Mesenteric fat pad (tissue), 1 donor: ENCODE results near the gene RBKS. TPM values are rescaled to one million over a fixed set of nuclear protein-coding genes. Genes with fewer than 3 reads are reported as not detected.
"Not testable (repeated sequence)": the region's sequence is repeated elsewhere in the genome, so short reads cannot be mapped to it uniquely, and the experiment has no call there.

Source experiments
- DNase-seq: peaks from one replicate; pipeline ENCODE4 v3.0.0-alpha.2; 2020; ENCODE audit warnings: low spot score
- total RNA-seq: library from RNA; stranded (reverse); fragmentation: NEBNext Ultra II Directional; extraction: Animal tissue kit (Norgen Biotek cat#: 25700); gene quantifications from one replicate; pipeline ENCODE4 v1.2.1, GENCODE V29; 2021
- donor health status: DM: yes; HTN: yes; CAD: no.

The RBKS gene
- total RNA-seq, 1 donor from 2014 or later: 6.5 TPM

DNA sequence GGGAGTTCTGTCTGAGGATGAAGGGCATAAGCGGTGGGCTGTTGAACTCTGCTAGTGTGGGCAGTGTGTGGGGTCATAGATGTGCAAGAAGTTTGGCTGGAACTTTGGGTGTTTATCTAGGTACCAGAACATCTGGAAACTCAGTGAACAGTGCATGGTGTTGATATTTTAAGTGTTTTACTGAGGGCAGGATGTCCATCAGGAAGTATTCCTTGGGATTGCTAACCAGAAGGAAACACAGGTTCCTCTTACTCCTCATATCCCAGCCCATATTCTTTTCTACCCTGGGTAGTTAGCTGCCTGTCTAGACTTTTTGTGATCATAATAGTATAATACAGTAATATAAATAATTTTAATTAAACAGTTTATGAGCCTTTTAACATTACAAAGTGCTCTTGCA lies 15.9 kb upstream of the RBKS start:
- no peak for DNase-seq

DNA sequence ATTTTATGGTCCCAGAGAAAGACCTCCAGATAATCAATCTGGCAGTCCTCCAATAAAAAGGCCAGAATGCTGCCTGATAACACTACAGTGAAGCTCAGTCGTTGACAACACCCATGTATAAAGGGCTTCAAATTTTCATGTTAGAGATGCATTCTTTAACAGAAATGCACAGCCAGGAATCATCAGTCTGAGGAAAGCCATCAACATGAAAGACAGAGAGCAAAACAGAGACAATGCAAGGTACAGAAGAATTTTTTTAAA lies 14.1 kb upstream of the RBKS start:
- DNase-seq: no peak

GRCh38 chr2:27903649-27904404 lies 13.6 kb upstream of the RBKS start:
- DNase-seq: no peak

DNA sequence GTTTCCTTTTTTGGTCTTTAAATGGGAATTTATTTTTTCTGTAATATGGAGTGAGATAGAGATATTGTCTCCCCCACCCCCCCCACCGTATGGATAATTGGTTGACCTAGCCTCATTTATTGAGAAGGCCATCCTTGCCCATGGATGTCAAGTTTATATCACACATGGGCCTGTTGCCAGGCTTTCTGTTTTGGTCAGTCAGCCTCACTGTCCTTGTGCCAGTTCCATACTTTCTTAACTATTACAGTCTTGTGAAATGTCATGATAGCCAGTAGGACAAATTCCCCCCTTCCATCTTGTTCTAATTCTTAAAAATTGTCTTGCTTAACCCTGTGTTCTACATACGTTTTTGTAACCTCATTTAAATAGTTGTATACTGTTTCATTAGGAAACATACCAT lies 12.8 kb upstream of the RBKS start:
- DNase-seq: no peak

DNA sequence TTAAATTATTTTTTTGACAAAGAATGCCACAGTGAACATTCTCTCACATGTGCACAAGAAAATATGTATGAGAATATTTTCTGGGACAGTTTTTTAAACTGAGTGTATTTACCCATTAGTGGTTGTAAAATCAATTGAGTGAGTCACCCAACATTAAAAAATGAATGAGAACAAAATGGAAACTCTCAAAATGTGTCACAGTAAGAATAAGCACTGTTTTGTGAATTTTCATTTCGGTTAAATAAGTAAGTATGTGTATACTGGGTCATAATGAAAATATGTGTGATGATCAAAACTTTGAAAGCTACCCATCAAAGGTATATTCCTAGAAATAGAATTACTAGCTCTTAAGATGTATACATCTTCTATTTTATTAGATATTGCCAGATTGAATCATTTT lies 11.9 kb upstream of the RBKS start:
- no peak for DNase-seq

DNA sequence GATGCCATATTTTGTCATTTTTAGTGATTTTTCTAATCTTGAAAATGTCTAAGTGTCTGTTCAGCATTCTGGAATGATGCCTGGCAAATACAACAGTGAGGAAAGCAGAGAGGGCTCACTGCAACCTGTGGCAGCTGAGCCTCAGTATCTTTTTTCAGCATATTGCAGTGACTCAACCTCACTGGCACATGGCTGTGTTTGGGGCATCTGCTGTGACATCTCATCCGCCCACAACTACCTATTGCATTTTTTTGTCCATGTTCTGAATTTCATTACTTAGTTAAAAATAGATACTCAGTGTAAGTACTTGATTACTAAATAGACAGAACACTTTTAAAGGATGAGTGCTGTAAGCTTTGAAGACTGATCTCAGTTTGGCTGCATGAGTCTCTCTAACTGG lies 11.0 kb upstream of the RBKS start:
- no peak for DNase-seq

DNA sequence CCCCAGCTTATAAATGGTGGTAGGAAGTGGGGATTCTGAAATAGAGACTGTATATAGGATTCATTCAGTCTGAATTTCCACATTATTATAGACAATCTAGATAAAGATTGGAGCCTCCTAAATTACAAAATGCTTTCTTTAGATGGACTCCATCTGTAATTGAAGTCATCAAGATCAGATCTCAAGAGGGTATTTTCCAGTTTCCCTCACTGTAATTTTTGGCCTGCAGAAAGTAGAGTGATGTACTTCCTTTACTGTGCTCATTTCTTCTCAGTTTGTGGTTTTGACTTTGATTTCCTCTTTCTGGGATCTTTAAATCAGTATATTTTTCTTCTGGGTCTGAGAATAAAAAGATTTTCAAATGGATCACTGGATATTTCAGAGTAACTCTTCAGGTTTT lies 7.5 kb upstream of the RBKS start:
- DNase-seq: no peak

DNA sequence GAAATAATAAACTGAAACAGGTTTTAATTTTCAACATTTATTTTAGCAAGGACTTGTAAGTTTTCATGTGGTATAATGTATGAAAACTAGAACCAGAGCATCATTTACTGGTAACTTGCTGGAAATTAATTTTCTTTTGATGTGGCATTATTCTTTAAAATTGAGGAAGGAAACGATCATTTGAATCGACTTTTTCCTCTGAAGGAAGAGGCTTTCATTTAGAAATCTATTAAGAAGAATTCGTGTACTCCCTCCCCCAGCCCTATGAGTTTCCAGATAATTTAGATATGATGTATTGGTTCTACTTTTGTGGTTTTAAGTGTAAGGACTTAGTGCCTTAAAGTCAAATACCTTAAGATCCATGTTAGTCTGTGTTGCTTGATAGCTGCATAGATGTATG lies 2.8 kb upstream of the RBKS start:
- no peak for DNase-seq

- no peak for DNase-seq
Observed at GRCh38 chr2:27891673-27892105, 1.5 kb upstream of the RBKS start.

GRCh38 chr2:27890924-27891672 lies 911 bp upstream of the RBKS start:
- DNase-seq: peak; percentile 94

DNA sequence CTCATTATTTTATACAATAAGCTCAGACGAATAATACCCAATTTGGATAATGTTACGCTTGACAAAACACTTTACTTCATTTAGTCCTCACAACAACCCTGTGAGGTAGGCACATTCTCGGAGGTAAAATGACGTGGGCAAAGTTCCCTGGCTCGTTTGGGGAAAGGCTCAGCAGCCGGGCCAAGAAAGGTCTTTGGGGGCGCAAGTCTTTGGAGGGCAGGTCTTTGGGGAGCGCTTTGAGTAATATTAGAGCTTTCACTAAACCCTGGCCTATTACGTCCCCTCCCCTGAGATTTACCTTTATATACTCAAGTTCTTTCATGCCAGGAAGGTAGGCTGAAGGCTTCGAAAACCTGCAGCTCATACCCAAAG lies 427 bp downstream of the RBKS start:
- DNase-seq: no peak

DNA sequence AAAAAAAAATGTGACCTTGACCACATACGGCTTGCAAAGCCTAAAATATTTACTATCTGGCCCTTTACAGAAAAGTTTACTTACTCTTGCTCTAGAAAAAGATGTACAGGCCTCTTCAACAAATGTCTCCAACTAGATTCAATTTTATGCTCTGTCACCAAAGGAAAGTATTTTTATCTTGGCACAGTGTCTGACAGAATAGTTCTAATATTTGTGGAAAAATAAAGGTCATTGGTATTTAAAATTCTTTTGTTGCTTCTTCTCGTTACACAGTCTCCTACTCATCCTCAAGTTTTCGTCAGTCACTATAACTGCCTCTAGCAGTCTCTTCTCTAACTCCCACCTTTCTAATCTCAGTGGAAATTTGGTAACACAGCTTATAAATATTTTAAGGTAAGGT lies 1.4 kb downstream of the RBKS start:
- DNase-seq: no peak

- no peak for DNase-seq
Observed at GRCh38 chr2:27887830-27888229, 2.4 kb downstream of the RBKS start.

DNA sequence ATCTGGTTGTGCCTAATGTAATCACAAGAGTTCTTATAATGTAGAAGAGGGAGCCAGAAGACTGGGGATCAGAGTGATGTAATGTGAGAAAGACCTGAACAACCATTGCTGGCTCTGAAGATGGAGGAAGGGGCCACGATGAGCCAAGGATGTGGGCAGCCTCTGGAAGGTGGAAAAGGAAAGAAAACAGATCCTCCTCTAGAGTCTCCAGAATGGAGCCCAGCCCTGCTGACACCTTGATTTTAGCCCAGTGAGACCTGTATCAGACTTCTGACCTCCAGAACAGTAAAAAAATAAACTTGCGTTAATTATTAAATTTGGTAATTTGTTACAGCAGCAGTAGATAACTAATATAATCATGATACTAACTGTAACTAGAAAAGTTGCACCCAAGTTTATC lies 3.1 kb downstream of the RBKS start:
- no peak for DNase-seq

GRCh38 chr2:27886322-27886721 lies 3.9 kb downstream of the RBKS start:
- no peak for DNase-seq

- no peak for DNase-seq
Observed at GRCh38 chr2:27885661-27886060, 4.5 kb downstream of the RBKS start.

DNA sequence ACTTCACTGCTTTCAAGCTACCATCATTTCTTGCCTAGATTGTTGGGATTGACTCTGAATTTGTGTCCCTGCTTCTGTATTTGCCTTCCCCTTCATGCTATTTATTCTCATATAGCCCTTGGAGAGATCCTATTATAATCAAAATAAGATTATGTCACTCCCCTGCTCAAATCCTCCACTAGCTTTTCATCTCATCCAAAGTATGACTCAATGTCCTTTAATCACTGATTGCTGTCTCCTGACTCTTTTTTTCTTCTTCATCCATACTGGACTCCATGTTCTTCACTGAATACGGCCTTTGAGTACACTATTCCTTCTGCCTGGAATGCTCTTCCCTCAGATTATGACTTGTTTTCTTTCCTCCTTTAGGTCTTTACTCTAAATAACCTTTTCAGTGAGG lies 5.0 kb downstream of the RBKS start:
- no peak for DNase-seq

- DNase-seq: no peak
Observed at GRCh38 chr2:27884601-27885000, 5.6 kb downstream of the RBKS start.

GRCh38 chr2:27882584-27882922 lies 7.6 kb downstream of the RBKS start:
- not testable (repeated sequence) for DNase-seq

GRCh38 chr2:27881815-27882583 lies 8.2 kb downstream of the RBKS start:
- not testable (repeated sequence) for DNase-seq

- no peak for DNase-seq
Observed at GRCh38 chr2:27878825-27879224, 11.4 kb downstream of the RBKS start.

DNA sequence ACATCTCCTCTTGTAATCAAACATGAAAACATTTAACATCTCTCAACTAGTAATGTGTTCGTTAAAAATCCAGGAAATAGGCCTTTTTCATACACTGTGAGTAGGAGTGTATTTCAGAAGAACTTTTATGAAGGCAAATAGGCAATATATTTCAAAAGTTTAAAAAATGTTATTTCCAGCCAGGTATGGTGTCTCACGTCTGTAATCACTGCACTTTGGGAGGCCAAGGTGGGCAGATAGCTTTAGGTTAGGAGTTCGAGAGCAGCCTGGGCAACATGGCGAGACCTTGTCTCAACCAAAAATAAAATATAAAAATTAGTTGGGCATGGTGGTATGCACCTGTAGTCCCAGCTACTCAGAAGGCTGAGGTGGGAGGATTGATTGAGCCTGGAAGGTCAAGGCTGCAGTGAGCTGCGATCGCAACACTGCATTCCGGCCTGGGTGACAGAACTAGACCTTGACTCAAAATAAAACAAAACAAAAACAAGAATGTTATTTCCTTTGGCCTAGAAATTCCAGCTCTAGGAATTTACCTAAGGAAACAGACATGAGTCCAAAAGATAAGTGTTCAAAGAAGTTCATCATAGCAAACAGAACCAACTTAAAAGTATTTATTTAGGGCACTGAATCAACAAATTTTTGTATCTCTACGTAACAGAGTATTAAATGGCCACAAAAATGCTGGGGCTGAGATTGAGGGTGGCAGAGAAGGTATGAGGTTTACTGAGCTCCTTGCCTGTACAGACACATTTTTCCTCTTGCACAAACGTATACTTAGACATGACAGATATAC lies 14.9 kb downstream of the RBKS start:
- DNase-seq: no peak
